Measurements from ENCODE around the gene SLIT3.

Gene SLIT3

GRCh38 chr5:168613396-168613795 is 687.5 kb downstream of the SLIT3 start:
- no peak for DNase-seq (ENCODE audit: low read depth)
- no peak for TF ChIP-seq CTCF (IDR thresholded peaks at IDR 0.05; ENCODE audit: control insufficient read depth, extremely low read depth, insufficient read depth)
- no peak overlapping the region for H3K4me3 ChIP-seq (ENCODE audit: low read depth, low read length)

- H3K4me3 ChIP-seq (ENCODE audit: low read depth, low read length), result no peak overlapping the region
- no peak for TF ChIP-seq CTCF (IDR thresholded peaks at IDR 0.05; ENCODE audit: control insufficient read depth, extremely low read depth, insufficient read depth)
- no peak for DNase-seq (ENCODE audit: low read depth)
Measured at GRCh38 chr5:168612996-168613395, 687.9 kb downstream of the SLIT3 start.

DNA sequence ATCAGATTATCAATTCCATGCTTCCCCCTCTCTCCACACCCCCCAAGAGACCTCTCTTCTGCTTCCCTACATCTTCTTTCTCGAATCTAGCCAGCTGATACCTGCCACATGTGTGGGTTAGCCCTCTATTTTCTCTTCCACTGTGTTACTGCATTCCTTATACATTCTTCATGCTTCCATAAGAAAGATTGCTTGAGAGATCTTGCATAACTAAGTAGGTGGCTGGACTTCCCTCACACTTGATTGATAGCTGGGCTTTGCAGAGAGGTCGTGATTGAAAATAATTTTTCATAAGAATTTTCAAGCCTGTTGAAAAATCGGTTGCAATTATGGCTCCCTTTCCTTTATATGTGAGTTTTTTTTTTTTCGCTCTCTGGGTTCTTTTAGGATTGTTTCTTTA is 688.8 kb downstream of the SLIT3 start:
- H3K4me3 ChIP-seq (ENCODE audit: low read depth, low read length), result no peak overlapping the region
- no peak for DNase-seq (ENCODE audit: low read depth)
- no peak for TF ChIP-seq CTCF (IDR thresholded peaks at IDR 0.05; ENCODE audit: control insufficient read depth, extremely low read depth, insufficient read depth)
